GM23338 (cell line): ENCODE results near the gene YTHDF1. TPM values are rescaled to one million over a fixed set of nuclear protein-coding genes. Genes with fewer than 3 reads are reported as not detected.

Source experiments
- ATAC-seq: fragments of 200-7000 bp; cut with Tn5 transposase; 3 replicates; pipeline ENCODE4 v1.9.1; 2020
- DNase-seq: peaks from one replicate; pipeline ENCODE4 v3.0.0-alpha.2; 2015; ENCODE audit warnings: low spot score
- H2AFZ ChIP-seq: fragments of 200-600 bp; sonication (generic); 2 replicates; pipeline ENCODE4 v1.8.0; 2016; ENCODE audit warnings: antibody characterized with exemption, mild to moderate bottlenecking, moderate library complexity
- H3F3A ChIP-seq: fragments of 200-600 bp; sonication (generic); replicated peaks from 2 replicates; pipeline ENCODE4 v1.8.0; 2017; ENCODE audit warnings: antibody characterized with exemption, mixed run types, low read depth
- H3K27ac ChIP-seq: fragments of 200-600 bp; sonication (generic); 2 replicates; pipeline ENCODE4 v1.6.1; 2016; ENCODE audit warnings: low read depth
- H3K27me3 ChIP-seq: fragments of 200-600 bp; sonication (generic); 2 replicates; pipeline ENCODE4 v1.8.0; 2016; ENCODE audit warnings: mild to moderate bottlenecking, mixed run types, moderate library complexity; ENCODE audit not compliant: insufficient read depth
- H3K36me3 ChIP-seq: fragments of 200-600 bp; sonication (generic); 2 replicates; pipeline ENCODE4 v1.8.0; 2016; ENCODE audit warnings: mild to moderate bottlenecking; ENCODE audit not compliant: insufficient read depth
- H3K4me1 ChIP-seq: fragments of 200-600 bp; sonication (generic); 2 replicates; pipeline ENCODE4 v1.8.0; 2016; ENCODE audit warnings: mild to moderate bottlenecking, moderate library complexity; ENCODE audit not compliant: insufficient read depth
- H3K4me2 ChIP-seq: fragments of 200-600 bp; sonication (generic); 2 replicates; pipeline ENCODE4 v1.7.1; 2017; ENCODE audit warnings: mixed run types
- H3K4me3 ChIP-seq: fragments of 200-600 bp; sonication (generic); 2 replicates; pipeline ENCODE4 v1.6.1; 2016; ENCODE audit warnings: mixed run types
- H3K79me2 ChIP-seq: fragments of 200-600 bp; sonication (generic); replicated peaks from 2 replicates; pipeline ENCODE4 v1.8.0; 2017; ENCODE audit warnings: mild to moderate bottlenecking; ENCODE audit not compliant: insufficient read depth
- H3K9me2 ChIP-seq: fragments of 200-600 bp; sonication (generic); 2 replicates; pipeline ENCODE4 v1.8.0; 2017; ENCODE audit not compliant: insufficient read depth
- H4K20me1 ChIP-seq: fragments of 200-600 bp; sonication (generic); replicated peaks from 2 replicates; pipeline ENCODE4 v1.8.0; 2017; ENCODE audit warnings: mild to moderate bottlenecking; ENCODE audit not compliant: insufficient read depth
- H3K27ac Mint-ChIP-seq: 2 replicates; pipeline ENCODE4 v1.8.0; 2020; ENCODE audit warnings: inconsistent platforms, mild to moderate bottlenecking, moderate library complexity, mixed read lengths
- H3K27me3 Mint-ChIP-seq: 3 replicates; pipeline ENCODE4 v1.8.0; 2022; ENCODE audit warnings: low read depth, mild to moderate bottlenecking, moderate library complexity, mixed read lengths, inconsistent platforms; ENCODE audit not compliant: insufficient read depth, poor library complexity
- H3K36me3 Mint-ChIP-seq: 3 replicates; pipeline ENCODE4 v1.8.0; 2021; ENCODE audit warnings: low read depth, mild to moderate bottlenecking, inconsistent platforms, moderate library complexity, mixed read lengths
- H3K4me1 Mint-ChIP-seq: 3 replicates; pipeline ENCODE4 v1.8.0; 2020; ENCODE audit warnings: mild to moderate bottlenecking, inconsistent platforms, mixed read lengths
- H3K4me3 Mint-ChIP-seq: 3 replicates; pipeline ENCODE4 v1.8.0; 2021; ENCODE audit warnings: moderate library complexity, mild to moderate bottlenecking, inconsistent platforms, mixed read lengths
- H3K9me3 Mint-ChIP-seq: 3 replicates; pipeline ENCODE4 v1.8.0; 2020; ENCODE audit warnings: moderate library complexity, mild to moderate bottlenecking, inconsistent platforms, mixed read lengths
- CREB1 ChIP-seq: fragments of 250-450 bp; sonication (Bioruptor Pico); IDR thresholded peaks from 2 replicates; pipeline ENCODE4 v1.5.0; 2020; ENCODE audit warnings: low read depth, mild to moderate bottlenecking, moderate library complexity
- EZH2phosphoT487 ChIP-seq: fragments of 200-600 bp; sonication (generic); IDR thresholded peaks from one replicate; pipeline ENCODE4 v1.8.1; 2018; ENCODE audit warnings: antibody characterized with exemption; ENCODE audit not compliant: unreplicated experiment
- JUNB ChIP-seq: IDR thresholded peaks from one replicate; pipeline ENCODE4 v1.6.1; 2016; ENCODE audit warnings: antibody characterized with exemption; ENCODE audit not compliant: unreplicated experiment
- NANOG ChIP-seq: IDR thresholded peaks from 2 replicates; pipeline ENCODE4 v1.6.1; 2016; ENCODE audit warnings: antibody characterized with exemption, borderline replicate concordance
- POLR2AphosphoS5 ChIP-seq: IDR thresholded peaks from 2 replicates; pipeline ENCODE4 v1.6.1; 2016; ENCODE audit warnings: antibody characterized with exemption, low read depth
- ZNF331 ChIP-seq: fragments of 250-450 bp; sonication (Bioruptor Pico); IDR thresholded peaks from 2 replicates; pipeline ENCODE4 v1.5.0; 2020; ENCODE audit warnings: low read depth, mild to moderate bottlenecking, moderate library complexity
- polyA plus RNA-seq: library from polyadenylated mRNA; unstranded; fragments of >200 nt; fragmentation: Nextera tagmentation; extraction: Ambion mirVana; gene quantifications from 2 replicates; pipeline ENCODE4 v1.2.1, GENCODE V29; 2016
- total RNA-seq: library from RNA; depleted of rRNA; stranded (reverse); fragments of >200 nt; shearing (Covaris generic); gene quantifications from 2 replicates; pipeline ENCODE4 v1.2.3, GENCODE V29; 2014
- TF ChIP-seq, protein P1 (sequence below): IDR thresholded peaks from 2 replicates; pipeline ENCODE4 v1.6.1; 2016; ENCODE audit warnings: antibody characterized with exemption
- TF ChIP-seq, protein P2 (sequence below): fragments of 250-450 bp; sonication (Bioruptor Pico); IDR thresholded peaks from 2 replicates; pipeline ENCODE4 v1.5.0; 2020; ENCODE audit warnings: mild to moderate bottlenecking, moderate library complexity
- TF ChIP-seq, protein P3 (sequence below): IDR thresholded peaks from one replicate; pipeline ENCODE4 v1.6.1; 2018; ENCODE audit warnings: antibody characterized with exemption; ENCODE audit not compliant: unreplicated experiment

Gene YTHDF1
- total and polyA plus RNA-seq, 2 experiments from 2014 or later: 30.9 to 64.3 TPM

DNA sequence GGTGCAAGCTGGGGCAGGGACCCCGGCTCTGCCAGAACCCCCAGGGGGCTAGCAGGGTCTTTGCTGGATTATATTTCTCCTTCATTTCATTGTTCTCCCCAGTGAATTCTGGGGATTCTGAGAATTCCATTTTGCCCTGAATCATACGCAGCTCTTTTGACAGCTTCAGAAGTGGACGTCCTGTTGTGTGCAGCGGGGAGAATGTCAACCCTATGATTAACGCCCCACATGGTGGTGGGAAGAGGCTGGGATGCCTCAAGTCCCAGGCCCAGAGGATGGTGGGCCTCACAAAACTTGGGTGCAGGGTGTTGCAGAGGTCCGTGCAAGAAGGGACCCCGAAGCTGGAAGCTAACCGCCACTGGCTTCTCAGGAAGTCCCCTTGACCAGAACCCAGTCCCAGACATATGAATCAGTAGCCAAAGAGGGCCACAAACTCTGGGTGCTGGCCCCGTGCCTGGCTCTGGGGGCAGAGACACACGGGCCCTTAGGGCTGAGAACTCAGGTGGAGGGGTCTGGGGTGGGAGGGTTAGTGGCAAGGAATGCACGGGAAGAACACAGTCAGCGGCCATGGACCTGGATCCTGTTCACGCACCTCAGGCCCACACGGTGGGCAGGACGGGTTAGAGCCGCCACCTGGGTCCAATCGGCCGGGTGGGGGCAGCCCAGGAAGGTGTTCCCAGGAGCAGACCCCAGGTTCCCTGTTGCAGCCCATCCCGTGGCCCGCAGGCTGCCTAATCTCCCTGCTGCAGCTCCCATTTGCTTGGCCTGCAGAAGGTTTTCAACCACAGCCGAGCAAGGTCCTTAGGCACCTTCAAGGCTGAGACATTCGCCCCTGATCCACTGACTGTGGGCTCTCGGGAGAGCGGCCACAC, 51.2 kb downstream of the YTHDF1 start:
- TF ChIP-seq NANOG: no peak
- TF ChIP-seq EZH2phosphoT487: no peak
- TF ChIP-seq, protein P1, sequence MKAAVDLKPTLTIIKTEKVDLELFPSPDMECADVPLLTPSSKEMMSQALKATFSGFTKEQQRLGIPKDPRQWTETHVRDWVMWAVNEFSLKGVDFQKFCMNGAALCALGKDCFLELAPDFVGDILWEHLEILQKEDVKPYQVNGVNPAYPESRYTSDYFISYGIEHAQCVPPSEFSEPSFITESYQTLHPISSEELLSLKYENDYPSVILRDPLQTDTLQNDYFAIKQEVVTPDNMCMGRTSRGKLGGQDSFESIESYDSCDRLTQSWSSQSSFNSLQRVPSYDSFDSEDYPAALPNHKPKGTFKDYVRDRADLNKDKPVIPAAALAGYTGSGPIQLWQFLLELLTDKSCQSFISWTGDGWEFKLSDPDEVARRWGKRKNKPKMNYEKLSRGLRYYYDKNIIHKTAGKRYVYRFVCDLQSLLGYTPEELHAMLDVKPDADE: no peak
- TF ChIP-seq, protein P2, sequence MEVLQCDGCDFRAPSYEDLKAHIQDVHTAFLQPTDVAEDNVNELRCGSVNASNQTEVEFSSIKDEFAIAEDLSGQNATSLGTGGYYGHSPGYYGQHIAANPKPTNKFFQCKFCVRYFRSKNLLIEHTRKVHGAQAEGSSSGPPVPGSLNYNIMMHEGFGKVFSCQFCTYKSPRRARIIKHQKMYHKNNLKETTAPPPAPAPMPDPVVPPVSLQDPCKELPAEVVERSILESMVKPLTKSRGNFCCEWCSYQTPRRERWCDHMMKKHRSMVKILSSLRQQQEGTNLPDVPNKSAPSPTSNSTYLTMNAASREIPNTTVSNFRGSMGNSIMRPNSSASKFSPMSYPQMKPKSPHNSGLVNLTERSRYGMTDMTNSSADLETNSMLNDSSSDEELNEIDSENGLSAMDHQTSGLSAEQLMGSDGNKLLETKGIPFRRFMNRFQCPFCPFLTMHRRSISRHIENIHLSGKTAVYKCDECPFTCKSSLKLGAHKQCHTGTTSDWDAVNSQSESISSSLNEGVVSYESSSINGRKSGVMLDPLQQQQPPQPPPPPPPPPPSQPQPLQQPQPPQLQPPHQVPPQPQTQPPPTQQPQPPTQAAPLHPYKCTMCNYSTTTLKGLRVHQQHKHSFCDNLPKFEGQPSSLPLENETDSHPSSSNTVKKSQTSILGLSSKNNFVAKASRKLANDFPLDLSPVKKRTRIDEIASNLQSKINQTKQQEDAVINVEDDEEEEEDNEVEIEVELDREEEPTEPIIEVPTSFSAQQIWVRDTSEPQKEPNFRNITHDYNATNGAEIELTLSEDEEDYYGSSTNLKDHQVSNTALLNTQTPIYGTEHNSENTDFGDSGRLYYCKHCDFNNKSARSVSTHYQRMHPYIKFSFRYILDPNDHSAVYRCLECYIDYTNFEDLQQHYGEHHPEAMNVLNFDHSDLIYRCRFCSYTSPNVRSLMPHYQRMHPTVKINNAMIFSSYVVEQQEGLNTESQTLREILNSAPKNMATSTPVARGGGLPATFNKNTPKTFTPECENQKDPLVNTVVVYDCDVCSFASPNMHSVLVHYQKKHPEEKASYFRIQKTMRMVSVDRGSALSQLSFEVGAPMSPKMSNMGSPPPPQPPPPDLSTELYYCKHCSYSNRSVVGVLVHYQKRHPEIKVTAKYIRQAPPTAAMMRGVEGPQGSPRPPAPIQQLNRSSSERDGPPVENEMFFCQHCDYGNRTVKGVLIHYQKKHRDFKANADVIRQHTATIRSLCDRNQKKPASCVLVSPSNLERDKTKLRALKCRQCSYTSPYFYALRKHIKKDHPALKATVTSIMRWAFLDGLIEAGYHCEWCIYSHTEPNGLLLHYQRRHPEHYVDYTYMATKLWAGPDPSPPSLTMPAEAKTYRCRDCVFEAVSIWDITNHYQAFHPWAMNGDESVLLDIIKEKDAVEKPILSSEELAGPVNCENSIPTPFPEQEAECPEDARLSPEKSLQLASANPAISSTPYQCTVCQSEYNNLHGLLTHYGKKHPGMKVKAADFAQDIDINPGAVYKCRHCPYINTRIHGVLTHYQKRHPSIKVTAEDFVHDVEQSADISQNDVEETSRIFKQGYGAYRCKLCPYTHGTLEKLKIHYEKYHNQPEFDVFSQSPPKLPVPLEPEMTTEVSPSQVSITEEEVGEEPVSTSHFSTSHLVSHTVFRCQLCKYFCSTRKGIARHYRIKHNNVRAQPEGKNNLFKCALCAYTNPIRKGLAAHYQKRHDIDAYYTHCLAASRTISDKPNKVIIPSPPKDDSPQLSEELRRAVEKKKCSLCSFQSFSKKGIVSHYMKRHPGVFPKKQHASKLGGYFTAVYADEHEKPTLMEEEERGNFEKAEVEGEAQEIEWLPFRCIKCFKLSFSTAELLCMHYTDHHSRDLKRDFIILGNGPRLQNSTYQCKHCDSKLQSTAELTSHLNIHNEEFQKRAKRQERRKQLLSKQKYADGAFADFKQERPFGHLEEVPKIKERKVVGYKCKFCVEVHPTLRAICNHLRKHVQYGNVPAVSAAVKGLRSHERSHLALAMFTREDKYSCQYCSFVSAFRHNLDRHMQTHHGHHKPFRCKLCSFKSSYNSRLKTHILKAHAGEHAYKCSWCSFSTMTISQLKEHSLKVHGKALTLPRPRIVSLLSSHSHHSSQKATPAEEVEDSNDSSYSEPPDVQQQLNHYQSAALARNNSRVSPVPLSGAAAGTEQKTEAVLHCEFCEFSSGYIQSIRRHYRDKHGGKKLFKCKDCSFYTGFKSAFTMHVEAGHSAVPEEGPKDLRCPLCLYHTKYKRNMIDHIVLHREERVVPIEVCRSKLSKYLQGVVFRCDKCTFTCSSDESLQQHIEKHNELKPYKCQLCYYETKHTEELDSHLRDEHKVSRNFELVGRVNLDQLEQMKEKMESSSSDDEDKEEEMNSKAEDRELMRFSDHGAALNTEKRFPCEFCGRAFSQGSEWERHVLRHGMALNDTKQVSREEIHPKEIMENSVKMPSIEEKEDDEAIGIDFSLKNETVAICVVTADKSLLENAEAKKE (CRISPR knock-in tag): no peak
- no peak for TF ChIP-seq JUNB
- TF ChIP-seq, protein P3, sequence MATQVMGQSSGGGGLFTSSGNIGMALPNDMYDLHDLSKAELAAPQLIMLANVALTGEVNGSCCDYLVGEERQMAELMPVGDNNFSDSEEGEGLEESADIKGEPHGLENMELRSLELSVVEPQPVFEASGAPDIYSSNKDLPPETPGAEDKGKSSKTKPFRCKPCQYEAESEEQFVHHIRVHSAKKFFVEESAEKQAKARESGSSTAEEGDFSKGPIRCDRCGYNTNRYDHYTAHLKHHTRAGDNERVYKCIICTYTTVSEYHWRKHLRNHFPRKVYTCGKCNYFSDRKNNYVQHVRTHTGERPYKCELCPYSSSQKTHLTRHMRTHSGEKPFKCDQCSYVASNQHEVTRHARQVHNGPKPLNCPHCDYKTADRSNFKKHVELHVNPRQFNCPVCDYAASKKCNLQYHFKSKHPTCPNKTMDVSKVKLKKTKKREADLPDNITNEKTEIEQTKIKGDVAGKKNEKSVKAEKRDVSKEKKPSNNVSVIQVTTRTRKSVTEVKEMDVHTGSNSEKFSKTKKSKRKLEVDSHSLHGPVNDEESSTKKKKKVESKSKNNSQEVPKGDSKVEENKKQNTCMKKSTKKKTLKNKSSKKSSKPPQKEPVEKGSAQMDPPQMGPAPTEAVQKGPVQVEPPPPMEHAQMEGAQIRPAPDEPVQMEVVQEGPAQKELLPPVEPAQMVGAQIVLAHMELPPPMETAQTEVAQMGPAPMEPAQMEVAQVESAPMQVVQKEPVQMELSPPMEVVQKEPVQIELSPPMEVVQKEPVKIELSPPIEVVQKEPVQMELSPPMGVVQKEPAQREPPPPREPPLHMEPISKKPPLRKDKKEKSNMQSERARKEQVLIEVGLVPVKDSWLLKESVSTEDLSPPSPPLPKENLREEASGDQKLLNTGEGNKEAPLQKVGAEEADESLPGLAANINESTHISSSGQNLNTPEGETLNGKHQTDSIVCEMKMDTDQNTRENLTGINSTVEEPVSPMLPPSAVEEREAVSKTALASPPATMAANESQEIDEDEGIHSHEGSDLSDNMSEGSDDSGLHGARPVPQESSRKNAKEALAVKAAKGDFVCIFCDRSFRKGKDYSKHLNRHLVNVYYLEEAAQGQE: no peak
- no peak for TF ChIP-seq ZNF331 (CRISPR knock-in tag)
- TF ChIP-seq POLR2AphosphoS5: no peak
- TF ChIP-seq CREB1 (CRISPR knock-in tag): no peak
- Histone ChIP-seq H3K9me2 (no peaks in the 10 kb centered on the region), H3K36me3 (no peaks in the 10 kb centered on the region), H3K4me1 (no peaks in the 10 kb centered on the region), H2AFZ (no peak overlapping the region), H3K79me2 (no peaks in the 10 kb centered on the region), H3K4me2 (no peak overlapping the region), H3K4me3 (no peak overlapping the region), H3K27ac (no peak overlapping the region), H4K20me1 (no peaks in the 10 kb centered on the region), H3F3A (no peaks in the 10 kb centered on the region), H3K27me3 (no peaks in the 10 kb centered on the region)
- H3K9me3 Mint-ChIP-seq: peaks cover 9% of the 10 kb centered on the region
- H3K27ac Mint-ChIP-seq: no peak overlapping the region
- H3K36me3 Mint-ChIP-seq: peaks cover 4% of the 10 kb centered on the region; the same call in 2 of the 3 replicates
- peaks cover 4% of the 10 kb centered on the region; the same call in 2 of the 3 replicates for H3K4me1 Mint-ChIP-seq
- peaks cover 17% of the 10 kb centered on the region for H3K27me3 Mint-ChIP-seq
- no peak overlapping the region for H3K4me3 Mint-ChIP-seq
- DNase-seq (no peak), ATAC-seq (no peak)
